ENCODE measurements around the gene DNAH9. TPM values are rescaled to one million over a fixed set of nuclear protein-coding genes. Genes with fewer than 3 reads are reported as not detected.

The DNAH9 gene
- total and polyA plus RNA-seq, 2 donors: 0.79 to 1.2 TPM

DNA sequence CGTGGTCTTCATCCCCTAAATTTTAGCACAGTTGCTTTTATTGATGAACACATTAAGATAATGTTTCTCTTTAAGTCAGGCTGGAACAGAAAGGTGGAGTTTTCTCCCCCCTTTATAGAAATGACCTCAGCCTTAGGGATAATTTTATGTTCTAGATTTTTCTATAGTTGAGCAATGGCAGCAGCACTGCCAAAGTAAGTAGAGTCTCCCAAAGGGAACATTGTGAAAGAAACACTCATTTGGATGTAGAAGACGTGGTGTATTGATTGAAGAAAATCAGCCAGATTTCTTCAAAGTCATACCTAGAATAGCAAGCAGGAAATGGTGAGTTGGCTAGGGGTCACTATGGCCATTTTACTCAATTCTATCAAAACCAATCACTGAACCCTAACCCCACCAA, 122.5 kb downstream of the DNAH9 start:
- no peak for DNase-seq (ENCODE audit: extremely low spot score)

DNA sequence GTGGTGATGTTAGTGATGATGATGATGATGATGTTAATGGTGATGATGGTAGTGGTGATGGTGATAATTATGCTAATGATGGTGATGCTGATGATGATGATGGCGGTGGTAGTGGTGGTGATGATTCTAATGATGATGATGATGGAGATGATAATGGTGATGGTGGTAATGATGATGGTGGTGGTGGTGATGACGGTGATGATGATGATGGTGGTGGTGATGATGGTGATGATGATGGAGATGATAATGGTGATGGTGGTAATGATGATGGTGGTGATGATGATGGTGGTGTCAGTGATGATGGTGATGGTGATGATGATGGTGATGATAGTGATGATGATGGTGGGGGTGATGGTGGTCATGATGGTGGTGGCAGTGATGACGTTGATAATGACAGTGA, 132.5 kb downstream of the DNAH9 start:
- Histone ChIP-seq H3K27ac (ENCODE audit: low read depth) (no peak overlapping the region), H3K36me3 (ENCODE audit: insufficient read depth) (no peaks in the 10 kb centered on the region), H3K4me1 (ENCODE audit: insufficient read depth) (no peaks in the 10 kb centered on the region), H3K4me3 (ENCODE audit: low read depth, low read length) (no peak overlapping the region)
- no peak for DNase-seq (ENCODE audit: extremely low spot score)
- 94% methylated on average over 3 of the region's 3 CpGs for WGBS

More for the DNA sequence above, 122.5 kb downstream of the DNAH9 start:
- Histone ChIP-seq H3K4me3 (ENCODE audit: low read depth, low read length) (no peak overlapping the region), H3K36me3 (ENCODE audit: insufficient read depth) (no peaks in the 10 kb centered on the region), H3K4me1 (ENCODE audit: insufficient read depth) (no peaks in the 10 kb centered on the region), H3K27ac (ENCODE audit: low read depth) (no peak overlapping the region)
- 43% methylated on average over 2 of the region's 2 CpGs for WGBS

DNA sequence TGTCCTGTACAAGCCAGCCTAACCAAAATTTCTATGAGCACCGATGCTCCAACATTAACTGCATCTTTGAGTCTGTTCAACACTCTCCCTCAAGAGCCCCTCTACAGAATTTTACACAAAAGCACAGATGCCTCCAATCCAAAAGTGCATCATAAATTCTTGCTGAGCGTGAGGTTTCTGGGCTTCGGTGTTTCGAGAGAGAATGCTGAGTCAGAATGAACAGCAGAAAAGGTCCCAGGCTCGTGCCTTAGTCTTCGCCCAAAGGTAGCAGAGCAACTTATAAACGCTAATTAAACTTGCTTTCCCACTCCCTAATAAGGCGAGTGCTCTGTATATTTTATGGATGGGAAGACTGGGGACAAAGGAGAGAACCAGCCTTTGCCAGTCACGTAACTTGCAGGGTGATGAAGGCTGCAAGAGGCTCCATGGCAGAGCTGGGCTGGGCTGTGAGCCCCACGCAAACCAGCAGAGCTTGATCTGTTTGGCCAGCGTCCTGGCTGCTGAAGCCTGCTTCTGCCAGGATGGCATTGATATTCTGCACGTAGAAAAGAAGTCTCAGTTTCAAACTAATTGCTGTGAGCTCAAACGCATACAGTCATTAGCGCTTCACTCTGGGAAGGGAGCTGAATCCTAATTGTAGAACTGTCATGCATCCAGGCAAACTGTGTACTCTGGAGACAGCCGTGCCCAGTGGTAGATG, 138.5 kb downstream of the DNAH9 start:
- DNase-seq (ENCODE audit: extremely low spot score): no peak
- no peak overlapping the region for H3K27ac ChIP-seq (ENCODE audit: low read depth)
- H3K4me3 ChIP-seq (ENCODE audit: low read depth, low read length): no peak overlapping the region
- 56% methylated on average over 15 of the region's 15 CpGs for WGBS
- H3K4me1 ChIP-seq (ENCODE audit: insufficient read depth): no peaks in the 10 kb centered on the region
- no peaks in the 10 kb centered on the region for H3K36me3 ChIP-seq (ENCODE audit: insufficient read depth)

DNA sequence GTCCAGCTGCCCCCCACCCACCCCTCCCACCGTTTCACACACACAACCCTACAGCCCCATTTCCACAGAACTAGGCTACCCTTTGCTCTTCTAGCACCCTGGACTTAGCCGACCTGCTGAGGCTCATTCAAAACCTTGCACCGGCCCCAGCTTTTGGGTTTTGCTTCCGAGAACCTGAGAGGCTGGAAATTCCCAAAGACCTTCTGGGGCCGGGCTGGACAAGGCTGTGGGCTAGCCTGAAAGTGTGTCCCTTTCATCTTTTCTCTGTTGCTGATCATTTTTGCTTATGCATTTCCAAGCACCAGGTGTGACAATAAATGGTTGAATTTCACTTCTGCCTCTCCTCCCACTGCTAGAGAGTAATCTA, 139.0 kb downstream of the DNAH9 start:
- DNase-seq (ENCODE audit: extremely low spot score): no peak
- 75% methylated on average over 5 of the region's 5 CpGs for WGBS

DNA sequence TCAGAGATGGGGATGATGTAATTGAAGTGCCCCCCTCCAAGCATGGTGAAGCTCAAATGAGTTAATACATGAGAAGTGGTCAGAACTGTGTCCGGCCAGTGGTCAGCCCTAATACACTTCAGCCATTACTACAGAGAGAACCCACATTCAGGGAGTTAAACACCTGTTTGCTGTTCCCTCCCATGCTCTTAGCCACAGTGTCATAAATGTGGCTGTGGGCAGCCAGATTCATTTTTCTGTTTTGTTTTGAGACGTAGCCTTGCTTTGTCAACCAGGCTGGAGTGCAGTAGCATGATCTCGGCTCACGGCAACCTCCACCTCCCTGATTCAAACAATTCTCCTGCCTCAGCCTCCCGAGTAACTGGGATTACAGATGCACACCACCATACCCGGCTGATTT, 139.9 kb downstream of the DNAH9 start:
- DNase-seq (ENCODE audit: extremely low spot score): no peak
- Histone ChIP-seq H3K4me3 (ENCODE audit: low read depth, low read length) (no peak overlapping the region), H3K4me1 (ENCODE audit: insufficient read depth) (no peaks in the 10 kb centered on the region), H3K36me3 (ENCODE audit: insufficient read depth) (no peaks in the 10 kb centered on the region), H3K27ac (ENCODE audit: low read depth) (no peak overlapping the region)
- WGBS: 88% methylated on average over 6 of the region's 6 CpGs

More for the DNA sequence above, 139.0 kb downstream of the DNAH9 start:
- H3K4me3 ChIP-seq (ENCODE audit: low read depth, low read length): no peak overlapping the region
- H3K36me3 ChIP-seq (ENCODE audit: insufficient read depth): no peaks in the 10 kb centered on the region
- no peaks in the 10 kb centered on the region for H3K4me1 ChIP-seq (ENCODE audit: insufficient read depth)
- no peak overlapping the region for H3K27ac ChIP-seq (ENCODE audit: low read depth)

DNA sequence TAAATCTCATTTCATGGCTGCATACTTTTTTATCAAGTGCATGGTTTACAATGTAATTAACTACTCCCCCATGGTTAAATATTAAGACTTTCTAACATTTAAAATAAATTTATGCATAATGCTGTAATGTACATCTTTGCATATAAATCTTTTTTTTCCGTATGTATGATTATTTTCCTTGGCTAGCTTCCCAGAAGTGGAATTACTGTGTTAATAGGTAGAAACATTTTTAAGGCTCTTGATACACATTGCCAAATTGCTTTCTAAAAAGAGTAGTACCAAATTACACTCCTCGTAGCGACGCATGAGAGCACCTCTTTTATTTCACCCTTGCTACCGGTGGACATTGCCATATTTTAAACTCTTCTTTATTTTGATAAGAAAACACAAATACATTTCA, 141.1 kb downstream of the DNAH9 start:
- 45% methylated on average over 5 of the region's 5 CpGs for WGBS
- Histone ChIP-seq H3K4me1 (ENCODE audit: insufficient read depth) (no peaks in the 10 kb centered on the region), H3K4me3 (ENCODE audit: low read depth, low read length) (no peak overlapping the region), H3K36me3 (ENCODE audit: insufficient read depth) (no peaks in the 10 kb centered on the region), H3K27ac (ENCODE audit: low read depth) (no peak overlapping the region)
- no peak for DNase-seq (ENCODE audit: extremely low spot score)

DNA sequence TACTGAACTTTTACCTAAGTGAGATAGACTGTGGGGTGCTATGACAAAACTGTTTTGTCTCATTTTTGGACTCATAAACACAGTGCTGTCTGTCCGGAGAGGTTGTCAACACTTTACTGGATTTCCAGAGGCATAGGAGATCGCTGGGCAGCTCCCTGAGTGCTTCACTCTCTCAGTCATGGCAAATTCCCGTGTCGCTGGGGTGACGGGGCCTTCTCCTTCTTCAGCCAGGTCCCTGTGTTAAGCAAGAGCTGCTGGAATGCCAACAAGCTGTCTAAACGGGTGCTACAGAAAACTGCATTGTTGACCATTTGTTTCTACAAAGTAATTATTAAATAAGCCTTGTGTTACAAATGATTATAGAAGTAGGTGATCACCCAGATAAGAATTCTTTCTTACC, 141.6 kb downstream of the DNAH9 start:
- 67% methylated on average over 6 of the region's 6 CpGs for WGBS
- Histone ChIP-seq H3K4me1 (ENCODE audit: insufficient read depth) (no peaks in the 10 kb centered on the region), H3K27ac (ENCODE audit: low read depth) (no peak overlapping the region), H3K4me3 (ENCODE audit: low read depth, low read length) (no peak overlapping the region), H3K36me3 (ENCODE audit: insufficient read depth) (no peaks in the 10 kb centered on the region)
- no peak for DNase-seq (ENCODE audit: extremely low spot score)

DNA sequence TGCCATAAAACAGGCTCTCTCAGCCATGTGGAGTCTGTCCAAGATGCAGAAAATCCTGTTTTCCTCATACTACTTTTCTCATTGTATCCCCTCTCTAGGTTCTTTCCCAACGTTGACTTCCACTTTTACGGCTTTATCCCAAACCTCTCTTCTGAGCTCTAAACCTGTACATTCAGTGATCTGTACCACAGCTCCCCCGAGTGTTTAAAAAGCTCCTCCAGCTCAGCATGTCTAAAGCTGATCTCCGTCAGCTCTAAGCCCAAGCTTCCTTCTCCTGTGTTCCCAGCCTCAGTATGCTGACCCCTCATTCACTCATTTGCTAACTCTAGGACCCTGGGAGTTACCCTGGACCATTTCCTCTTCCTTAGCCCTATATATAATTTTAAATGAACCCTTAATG, 144.6 kb downstream of the DNAH9 start:
- no peak for DNase-seq (ENCODE audit: extremely low spot score)

DNA sequence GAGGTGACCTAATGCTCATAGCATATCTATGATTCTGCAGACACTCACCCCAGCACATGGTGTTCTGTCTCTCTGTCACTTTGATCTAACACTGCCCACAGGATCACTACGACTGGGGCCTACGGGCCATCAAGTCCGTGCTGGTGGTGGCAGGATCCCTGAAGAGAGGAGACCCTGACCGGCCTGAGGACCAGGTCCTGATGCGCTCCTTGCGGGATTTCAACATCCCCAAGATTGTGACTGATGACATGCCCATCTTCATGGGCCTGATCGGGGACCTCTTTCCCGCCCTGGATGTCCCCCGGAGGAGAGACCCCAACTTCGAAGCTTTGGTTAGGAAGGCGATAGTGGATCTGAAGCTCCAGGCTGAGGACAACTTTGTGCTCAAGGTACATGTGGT, 146.4 kb downstream of the DNAH9 start:
- DNase-seq (ENCODE audit: extremely low spot score): no peak
- Histone ChIP-seq H3K4me1 (ENCODE audit: insufficient read depth) (no peaks in the 10 kb centered on the region), H3K36me3 (ENCODE audit: insufficient read depth) (no peaks in the 10 kb centered on the region), H3K4me3 (ENCODE audit: low read depth, low read length) (no peak overlapping the region), H3K27ac (ENCODE audit: low read depth) (no peak overlapping the region)
- WGBS: 94% methylated on average over 11 of the region's 11 CpGs

More for the DNA sequence above, 144.6 kb downstream of the DNAH9 start:
- no peak overlapping the region for H3K27ac ChIP-seq (ENCODE audit: low read depth)
- no peaks in the 10 kb centered on the region for H3K4me1 ChIP-seq (ENCODE audit: insufficient read depth)
- 29% methylated on average over 4 of the region's 4 CpGs for WGBS
- H3K4me3 ChIP-seq (ENCODE audit: low read depth, low read length): no peak overlapping the region
- H3K36me3 ChIP-seq (ENCODE audit: insufficient read depth): no peaks in the 10 kb centered on the region

DNA sequence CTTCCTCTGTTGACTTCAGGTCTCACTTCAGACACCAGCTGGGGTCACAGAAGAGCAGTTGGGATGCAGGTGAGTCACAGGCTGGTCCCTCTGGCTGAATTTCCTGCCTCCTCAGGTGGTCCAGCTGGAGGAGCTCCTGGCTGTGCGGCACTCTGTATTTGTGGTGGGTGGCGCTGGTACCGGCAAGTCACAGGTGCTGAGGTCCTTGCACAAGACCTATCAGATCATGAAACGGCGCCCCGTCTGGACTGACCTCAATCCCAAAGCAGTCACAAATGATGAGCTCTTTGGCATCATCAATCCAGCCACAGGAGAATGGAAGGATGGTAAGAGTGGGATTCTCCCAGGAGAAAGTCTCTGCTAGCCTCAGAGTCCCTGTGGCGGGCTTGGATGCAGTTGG, 149.2 kb downstream of the DNAH9 start:
- H3K4me1 ChIP-seq (ENCODE audit: insufficient read depth): no peaks in the 10 kb centered on the region
- H3K36me3 ChIP-seq (ENCODE audit: insufficient read depth): no peaks in the 10 kb centered on the region
- no peak overlapping the region for H3K27ac ChIP-seq (ENCODE audit: low read depth)
- H3K4me3 ChIP-seq (ENCODE audit: low read depth, low read length): no peak overlapping the region
- DNase-seq (ENCODE audit: extremely low spot score): no peak
- 91% methylated on average over 7 of the region's 7 CpGs for WGBS

DNA sequence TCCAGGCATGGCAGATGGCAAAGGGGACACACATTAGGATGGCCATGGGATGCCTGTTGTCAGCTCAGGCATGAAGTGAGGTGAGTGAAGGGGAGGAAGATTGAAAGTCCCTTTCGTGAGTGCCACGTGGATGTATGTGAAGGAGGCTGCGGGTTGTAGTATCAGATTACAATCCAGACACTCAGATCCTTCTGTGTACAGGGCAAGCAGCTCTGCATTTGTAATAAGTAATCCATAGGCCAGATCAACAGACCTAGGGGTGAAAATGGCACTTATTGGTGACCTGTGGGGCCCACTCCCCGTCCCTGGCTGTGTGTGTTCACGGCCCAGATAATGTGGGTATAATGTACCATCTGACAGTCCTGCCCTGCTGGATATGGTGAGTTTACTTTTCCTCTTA, 159.5 kb downstream of the DNAH9 start:
- no peaks in the 10 kb centered on the region for H3K4me1 ChIP-seq (ENCODE audit: insufficient read depth)
- no peaks in the 10 kb centered on the region for H3K36me3 ChIP-seq (ENCODE audit: insufficient read depth)
- no peak for DNase-seq (ENCODE audit: extremely low spot score)
- 53% methylated on average over 5 of the region's 5 CpGs for WGBS
- H3K4me3 ChIP-seq (ENCODE audit: low read depth, low read length): no peak overlapping the region
- no peak overlapping the region for H3K27ac ChIP-seq (ENCODE audit: low read depth)

DNA sequence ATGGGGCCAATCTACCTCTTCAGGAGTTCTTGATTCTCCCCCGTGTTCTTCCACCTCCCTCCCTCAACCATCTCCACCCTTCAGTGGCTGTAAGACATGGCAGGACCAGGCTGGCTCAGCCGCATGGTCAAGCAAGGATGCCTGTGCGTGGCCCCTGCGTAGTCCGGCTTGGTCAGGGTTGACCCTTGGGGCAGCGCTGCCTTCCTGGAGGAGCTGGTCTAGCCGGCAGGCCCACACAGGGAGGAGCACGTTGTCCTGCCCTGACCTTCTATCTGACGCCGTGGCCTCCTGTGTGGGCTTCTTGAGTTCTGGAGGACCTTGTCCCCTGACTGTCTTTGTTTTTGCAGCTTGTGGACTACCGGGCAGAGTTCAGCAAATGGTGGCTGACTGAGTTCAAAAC, 169.8 kb downstream of the DNAH9 start:
- 94% methylated on average over 11 of the region's 11 CpGs for WGBS
- Histone ChIP-seq H3K36me3 (ENCODE audit: insufficient read depth) (no peaks in the 10 kb centered on the region), H3K4me3 (ENCODE audit: low read depth, low read length) (no peak overlapping the region), H3K4me1 (ENCODE audit: insufficient read depth) (no peaks in the 10 kb centered on the region), H3K27ac (ENCODE audit: low read depth) (no peak overlapping the region)
- no peak for DNase-seq (ENCODE audit: extremely low spot score)

DNA sequence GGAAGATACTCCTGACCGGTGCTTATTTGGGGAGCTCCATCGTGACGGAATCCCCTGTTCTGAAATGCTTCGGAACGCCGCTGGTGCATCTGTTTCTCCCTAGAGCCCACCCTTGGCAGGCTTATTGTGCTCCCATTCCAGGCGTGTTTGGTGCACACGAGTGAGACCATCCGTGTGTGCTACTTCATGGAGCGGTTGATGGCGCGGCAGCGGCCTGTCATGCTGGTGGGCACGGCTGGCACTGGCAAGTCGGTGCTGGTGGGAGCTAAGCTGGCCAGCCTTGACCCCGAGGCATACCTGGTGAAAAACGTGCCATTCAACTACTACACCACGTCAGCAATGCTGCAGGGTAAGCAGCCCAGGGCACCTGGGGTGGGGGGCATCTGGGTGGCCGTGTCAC, 170.7 kb downstream of the DNAH9 start:
- DNase-seq (ENCODE audit: extremely low spot score): no peak
- Histone ChIP-seq H3K4me1 (ENCODE audit: insufficient read depth) (no peaks in the 10 kb centered on the region), H3K36me3 (ENCODE audit: insufficient read depth) (no peaks in the 10 kb centered on the region), H3K4me3 (ENCODE audit: low read depth, low read length) (no peak overlapping the region), H3K27ac (ENCODE audit: low read depth) (no peak overlapping the region)
- WGBS: 91% methylated on average over 19 of the region's 19 CpGs

DNA sequence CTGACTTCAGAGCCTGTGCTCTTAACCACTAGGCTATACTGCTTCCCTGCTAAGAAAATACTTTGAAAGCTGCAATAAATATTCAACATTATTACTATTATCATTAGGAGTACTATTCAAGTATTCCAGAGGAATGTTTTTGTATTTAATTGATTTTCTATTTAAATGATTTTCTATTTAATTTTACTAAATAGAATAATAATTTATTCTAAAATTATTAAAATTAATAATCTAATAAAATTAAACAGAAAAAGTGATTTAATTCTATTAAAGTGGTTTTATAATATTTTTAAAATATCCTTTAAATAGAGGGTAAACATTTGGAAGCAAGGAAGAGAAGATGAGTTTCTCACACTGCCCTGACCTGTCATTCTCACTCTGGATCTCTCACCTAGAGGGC, 173.8 kb downstream of the DNAH9 start:
- no peak overlapping the region for H3K27ac ChIP-seq (ENCODE audit: low read depth)
- H3K36me3 ChIP-seq (ENCODE audit: insufficient read depth): no peaks in the 10 kb centered on the region
- H3K4me3 ChIP-seq (ENCODE audit: low read depth, low read length): no peak overlapping the region
- DNase-seq (ENCODE audit: extremely low spot score): no peak
- H3K4me1 ChIP-seq (ENCODE audit: insufficient read depth): no peaks in the 10 kb centered on the region

DNA sequence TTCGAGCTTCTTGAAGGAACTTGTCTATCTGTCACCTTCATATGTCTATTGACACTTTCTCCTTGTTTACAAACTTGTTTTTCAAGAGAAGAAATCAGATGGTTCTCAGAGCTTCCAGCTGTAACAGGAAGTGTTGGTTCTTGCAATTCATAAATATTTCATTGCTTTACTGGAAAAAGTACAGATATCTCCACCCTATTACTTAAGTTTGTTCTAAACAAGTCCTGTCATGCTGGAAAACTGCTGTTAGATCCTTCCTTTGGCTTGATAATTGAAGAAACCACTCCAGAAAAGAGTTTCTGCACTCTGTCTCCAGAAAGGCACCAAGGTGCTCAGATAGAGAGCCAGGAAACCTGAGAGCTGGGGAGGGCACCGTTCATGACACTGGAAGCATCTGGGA, 181.6 kb downstream of the DNAH9 start:
- WGBS: 67% methylated on average over 2 of the region's 2 CpGs
- Histone ChIP-seq H3K36me3 (ENCODE audit: insufficient read depth) (no peaks in the 10 kb centered on the region), H3K27ac (ENCODE audit: low read depth) (no peak overlapping the region)

More for the DNA sequence above, 181.6 kb downstream of the DNAH9 start:
- Histone ChIP-seq H3K4me3 (ENCODE audit: low read depth, low read length) (no peak overlapping the region), H3K4me1 (ENCODE audit: insufficient read depth) (peaks cover 2% of the 10 kb centered on the region)
- DNase-seq (ENCODE audit: extremely low spot score): no peak

Data from urinary bladder (tissue), 4 donors.